ELR (cell line): ENCODE data around the gene PQBP1.

Experiments
- DNase-seq: peaks from one replicate; pipeline ENCODE4 v3.0.0-alpha.2; 2015; ENCODE audit warnings: low read depth

Gene PQBP1

GRCh38 chrX:48902135-48902534 is 4.4 kb downstream of the PQBP1 start:
- no peak for DNase-seq

GRCh38 chrX:48902776-48903175 is 5.0 kb downstream of the PQBP1 start:
- no peak for DNase-seq

- no peak for DNase-seq
These were observed 5.6 kb downstream of the PQBP1 start for GRCh38 chrX:48903290-48903689.

- no peak for DNase-seq
These were observed 6.5 kb downstream of the PQBP1 start for GRCh38 chrX:48904180-48904579.

- no peak for DNase-seq
These were observed 6.9 kb downstream of the PQBP1 start for GRCh38 chrX:48904626-48905025.

GRCh38 chrX:48905090-48905790 is 7.5 kb downstream of the PQBP1 start:
- DNase-seq, result no peak

GRCh38 chrX:48908600-48908999 is 10.9 kb downstream of the PQBP1 start:
- no peak for DNase-seq

- no peak for DNase-seq
These were observed 12.1 kb downstream of the PQBP1 start for GRCh38 chrX:48909703-48910294.

GRCh38 chrX:48910926-48911411 is 13.2 kb downstream of the PQBP1 start:
- DNase-seq, result peak; percentile 24

GRCh38 chrX:48911412-48912182 is 13.9 kb downstream of the PQBP1 start, which contains the start of gene SLC35A2:
Gene SLC35A2 (minus strand): TSS chrX:48911646. CDS start chrX:48911636, 10 bp downstream.
- peak; percentile 74 for DNase-seq

GRCh38 chrX:48913605-48914366 is 16.1 kb downstream of the PQBP1 start:
- DNase-seq, result no peak

- DNase-seq, result no peak
These were observed 17.1 kb downstream of the PQBP1 start for GRCh38 chrX:48914593-48915493.

GRCh38 chrX:48917139-48918001 is 19.6 kb downstream of the PQBP1 start:
- peak; percentile 89 for DNase-seq

GRCh38 chrX:48918301-48918642 is 20.5 kb downstream of the PQBP1 start:
- DNase-seq, result no peak

- DNase-seq, result peak; percentile 93
These were observed 21.1 kb downstream of the PQBP1 start, which contains the start of gene PIM2 for GRCh38 chrX:48918643-48919340. Gene PIM2 (minus strand): TSS chrX:48919024. CDS start chrX:48918834, 190 bp downstream.

GRCh38 chrX:48919360-48919841 is 21.7 kb downstream of the PQBP1 start:
- DNase-seq, result peak; percentile 45

- DNase-seq, result no peak
These were observed 22.4 kb downstream of the PQBP1 start for GRCh38 chrX:48919947-48920717.

- DNase-seq, result no peak
These were observed 23.0 kb downstream of the PQBP1 start for GRCh38 chrX:48920718-48921104.
